Bronchial epithelial cell (primary cell): ENCODE data around the gene STK11. TPM values are rescaled to one million over a fixed set of nuclear protein-coding genes. Genes with fewer than 3 reads are reported as not detected.
A peak's percentile ranks its signal among the peaks of the same experiment; 100 is the strongest.

Source experiments
- DNase-seq: peaks from one replicate; pipeline ENCODE4 v3.0.0-alpha.2; 2010; ENCODE audit warnings: low read depth
- FAIRE-seq: peaks from 2 replicates; lab custom pipeline; 2011; peaks lifted over from hg19 to GRCh38; lab: Jason Lieb, UNC
- H3K27me3 ChIP-seq: 2 replicates; pipeline ENCODE4 v1.5.1; 2011; ENCODE audit warnings: low read length; ENCODE audit not compliant: control insufficient read depth, insufficient read depth
- H3K36me3 ChIP-seq: 2 replicates; pipeline ENCODE4 v1.5.1; 2011; ENCODE audit warnings: low read length; ENCODE audit not compliant: control insufficient read depth, insufficient read depth
- H3K4me3 ChIP-seq: 2 replicates; pipeline ENCODE4 v1.5.1; 2011; ENCODE audit warnings: mild to moderate bottlenecking, low read depth, low read length, control low read depth
- CTCF ChIP-seq: IDR thresholded peaks from 2 replicates; pipeline ENCODE4 v1.5.1; 2011; ENCODE audit warnings: mild to moderate bottlenecking, moderate library complexity, low read length, control low read depth, inconsistent platforms; ENCODE audit not compliant: insufficient read depth, severe bottlenecking
- total RNA-seq: library from RNA; depleted of rRNA; stranded (reverse); fragments of >200 nt; gene quantifications from 2 replicates; pipeline ENCODE4 v1.2.1, GENCODE V29; 2014

STK11 gene
- total RNA-seq, 1 donor from 2014 or later: 117 TPM

DNA sequence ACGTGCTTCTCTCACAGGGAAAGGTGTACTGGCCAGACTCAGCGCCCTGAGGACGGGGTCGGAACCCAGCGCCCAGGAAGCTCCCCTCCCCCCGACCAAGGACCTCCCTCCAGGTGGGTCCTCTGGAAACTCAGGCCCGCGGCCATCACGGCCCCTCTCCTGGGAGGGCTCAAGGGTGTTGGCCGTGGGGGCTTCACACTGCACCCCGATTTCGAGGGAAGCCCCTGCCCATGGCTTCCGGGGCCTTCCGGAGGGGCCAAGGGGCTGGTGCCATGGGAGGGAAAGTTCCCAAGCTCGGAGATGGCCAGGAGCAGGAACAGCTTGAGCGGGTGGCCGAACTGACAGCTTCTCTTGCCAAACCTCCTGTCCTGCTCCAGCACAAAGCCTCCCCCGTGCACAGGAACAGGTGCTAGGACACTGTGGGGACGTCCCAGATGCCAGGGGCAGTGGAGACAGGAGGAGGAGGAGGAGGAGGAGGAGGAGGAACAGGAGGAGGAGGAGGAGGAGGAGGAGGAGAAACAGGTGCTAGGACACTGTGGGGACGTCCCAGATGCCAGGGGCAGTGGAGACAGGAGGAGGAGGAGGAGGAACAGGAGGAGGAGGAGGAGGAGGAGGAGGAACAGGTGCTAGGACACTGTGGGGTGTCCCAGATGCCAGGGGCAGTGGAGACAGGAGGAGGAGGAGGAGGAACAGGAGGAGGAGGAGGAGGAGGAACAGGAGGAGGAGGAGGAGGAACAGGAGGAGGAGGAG, 41.5 kb upstream of the STK11 start:
- H3K27me3 ChIP-seq: no peaks in the 10 kb centered on the region
- peaks cover 11% of the 10 kb centered on the region for H3K36me3 ChIP-seq
- no peak overlapping the region for H3K4me3 ChIP-seq
- no peak for DNase-seq
- peak; percentile 72 for FAIRE-seq
- TF ChIP-seq CTCF: no peak

DNA sequence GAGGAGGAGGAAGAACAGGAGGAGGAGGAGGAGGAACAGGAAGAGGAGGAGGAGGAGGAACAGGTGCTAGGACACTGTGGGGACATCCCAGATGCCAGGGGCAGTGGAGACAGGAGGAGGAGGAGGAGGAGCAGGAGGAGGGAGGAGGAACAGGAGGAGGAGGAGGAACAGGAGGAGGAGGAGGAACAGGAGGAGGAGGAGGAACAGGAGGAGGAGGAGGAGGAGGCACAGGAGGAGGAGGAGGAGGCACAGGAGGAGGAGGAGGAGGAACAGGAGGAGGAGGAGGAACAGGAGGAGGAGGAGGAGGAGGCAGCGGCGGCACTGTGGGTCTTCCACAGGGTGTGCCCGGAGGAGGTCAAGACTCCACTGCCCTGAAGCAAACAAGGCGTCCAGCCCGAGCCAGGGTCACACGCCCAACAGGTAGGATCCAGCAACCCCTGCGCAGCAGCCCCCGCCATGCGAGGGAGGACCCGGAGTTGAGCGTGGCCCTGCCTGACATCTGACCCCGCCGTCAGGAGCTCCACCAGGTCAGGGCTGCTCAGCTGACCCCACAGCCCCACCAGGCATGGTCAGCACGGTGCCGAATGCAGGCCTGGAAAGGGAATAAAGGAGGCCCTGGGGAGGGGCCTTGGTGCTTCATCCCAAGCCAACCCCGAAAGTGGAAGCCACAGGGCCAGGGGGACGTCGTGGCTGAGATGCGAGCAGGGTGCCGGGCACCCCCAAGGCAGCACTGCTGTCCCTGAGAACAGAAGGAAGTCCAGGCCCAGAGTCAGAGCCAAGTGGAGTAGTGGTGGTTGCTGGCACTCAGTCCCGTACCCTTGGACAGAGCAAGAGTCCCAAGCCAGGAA, 40.7 kb upstream of the STK11 start:
- DNase-seq (no peak), FAIRE-seq (no peak)
- peaks cover 11% of the 10 kb centered on the region for H3K36me3 ChIP-seq

DNA sequence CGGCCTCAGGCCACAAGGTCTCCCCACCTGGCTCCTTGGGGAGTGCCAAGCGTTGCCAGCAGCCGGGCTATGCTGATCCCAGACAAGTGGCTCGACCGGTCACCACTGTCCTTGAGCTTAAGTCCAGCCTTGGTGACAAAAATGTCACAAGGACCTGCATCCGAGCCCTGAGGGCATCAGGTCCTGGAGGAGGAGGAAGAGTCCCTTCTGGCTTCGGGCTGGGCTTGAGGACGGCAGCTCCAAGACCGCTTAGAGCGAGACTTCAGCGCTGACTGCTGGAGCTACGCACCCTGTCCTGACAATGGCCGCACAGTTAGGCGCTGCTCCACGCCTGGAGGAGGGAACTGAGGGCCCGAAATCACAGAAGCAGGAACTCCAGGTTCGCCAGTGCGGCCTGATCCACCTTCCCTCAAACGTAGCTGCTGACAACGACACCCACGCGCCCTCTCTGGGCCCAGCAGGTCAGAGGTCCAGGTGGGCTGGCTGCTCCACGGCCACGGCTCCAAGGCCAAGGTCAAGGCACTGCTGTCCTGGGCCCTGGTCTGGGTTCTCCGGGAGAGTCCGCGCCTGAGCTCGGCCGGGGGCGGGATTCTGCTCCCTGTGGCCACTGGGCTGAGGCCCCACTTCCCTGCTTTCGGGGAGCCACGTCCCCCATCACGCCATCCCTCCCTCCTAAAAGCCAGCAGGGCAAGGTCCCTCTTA, 38.6 kb upstream of the STK11 start:
- DNase-seq: no peak
- no peak overlapping the region for H3K4me3 ChIP-seq
- peak; percentile 80 for FAIRE-seq
- H3K36me3 ChIP-seq: peaks cover 11% of the 10 kb centered on the region
- H3K27me3 ChIP-seq: no peaks in the 10 kb centered on the region
- TF ChIP-seq CTCF: no peak

More for the DNA sequence above, 40.7 kb upstream of the STK11 start:
- no peak for TF ChIP-seq CTCF
- no peak overlapping the region for H3K4me3 ChIP-seq
- no peaks in the 10 kb centered on the region for H3K27me3 ChIP-seq

DNA sequence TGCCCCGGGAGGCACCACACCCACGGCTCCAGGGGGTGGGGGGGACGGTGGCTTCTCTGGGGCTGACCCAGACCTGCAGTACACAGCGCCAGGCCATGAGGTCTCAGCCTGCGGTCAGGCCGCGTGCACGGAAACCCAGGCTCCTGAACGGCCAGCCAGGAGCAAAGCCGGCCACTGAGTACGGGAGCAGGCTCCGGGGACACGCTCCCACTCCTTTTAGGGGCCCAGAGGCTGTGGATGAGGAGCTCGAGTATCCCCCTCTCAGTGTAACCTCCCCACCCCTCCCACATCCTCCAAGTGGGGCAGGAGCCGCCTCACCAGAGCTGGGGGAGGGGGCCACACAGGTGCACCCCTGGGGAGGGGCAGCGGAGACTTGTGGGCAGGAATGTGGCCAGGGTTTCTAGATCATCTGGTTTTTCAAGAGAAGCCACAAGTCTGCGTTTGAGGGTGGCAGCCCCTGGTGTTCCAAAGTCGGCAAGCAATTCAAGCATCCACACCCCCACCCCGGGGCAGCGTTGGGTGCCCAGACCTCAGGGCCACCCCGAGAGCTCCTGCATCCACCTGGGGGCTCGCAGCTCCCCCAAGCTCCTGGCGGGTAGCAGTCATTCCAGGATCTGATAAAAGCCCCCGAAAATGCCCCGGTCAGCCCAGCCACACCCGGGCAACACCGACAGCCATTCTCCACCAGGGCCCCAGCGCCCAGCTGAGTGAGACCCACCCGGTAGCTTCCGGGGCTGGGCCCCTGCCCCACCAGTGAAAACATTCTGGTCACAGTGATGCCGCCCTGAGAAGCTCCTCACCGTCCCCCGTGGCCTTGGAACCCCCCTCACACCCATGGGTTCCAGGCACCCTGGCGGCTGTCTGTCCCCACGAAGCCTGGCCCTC, 37.6 kb upstream of the STK11 start:
- DNase-seq (no peak), FAIRE-seq (no peak)
- Histone ChIP-seq H3K36me3 (peaks cover 11% of the 10 kb centered on the region), H3K27me3 (no peaks in the 10 kb centered on the region), H3K4me3 (peak overlapping the region; percentile 31)
- TF ChIP-seq CTCF: peak; percentile 12

GRCh38 chr19:1168572-1169410, 36.8 kb upstream of the STK11 start:
- H3K36me3 ChIP-seq: peaks cover 11% of the 10 kb centered on the region
- DNase-seq: peak; percentile 81
- no peak for FAIRE-seq

More at GRCh38 chr19:1168572-1169410, 36.8 kb upstream of the STK11 start:
- peak overlapping the region; percentile 31 for H3K4me3 ChIP-seq
- no peak for TF ChIP-seq CTCF
- H3K27me3 ChIP-seq: no peaks in the 10 kb centered on the region
